ENCODE measurements around the gene NAT9.

GRCh38 chr17:74797824-74798223 is 21.7 kb upstream of the NAT9 start:
- TF ChIP-seq CTCF (IDR thresholded peaks at IDR 0.05) (no peak), POLR2A (IDR thresholded peaks at IDR 0.05) (no peak)
